GM23338 (cell line): ENCODE measurements around the gene PRKCH. TPM values are rescaled to one million over a fixed set of nuclear protein-coding genes. Genes with fewer than 3 reads are reported as not detected.

Source experiments
- ATAC-seq: fragments of 200-7000 bp; cut with Tn5 transposase; 3 replicates; pipeline ENCODE4 v1.9.1; 2020
- DNase-seq: peaks from one replicate; pipeline ENCODE4 v3.0.0-alpha.2; 2015; ENCODE audit warnings: low spot score
- H2AFZ ChIP-seq: fragments of 200-600 bp; sonication (generic); 2 replicates; pipeline ENCODE4 v1.8.0; 2016; ENCODE audit warnings: antibody characterized with exemption, mild to moderate bottlenecking, moderate library complexity
- H3F3A ChIP-seq: fragments of 200-600 bp; sonication (generic); replicated peaks from 2 replicates; pipeline ENCODE4 v1.8.0; 2017; ENCODE audit warnings: antibody characterized with exemption, mixed run types, low read depth
- H3K27ac ChIP-seq: fragments of 200-600 bp; sonication (generic); 2 replicates; pipeline ENCODE4 v1.6.1; 2016; ENCODE audit warnings: low read depth
- H3K27me3 ChIP-seq: fragments of 200-600 bp; sonication (generic); 2 replicates; pipeline ENCODE4 v1.8.0; 2016; ENCODE audit warnings: mild to moderate bottlenecking, mixed run types, moderate library complexity; ENCODE audit not compliant: insufficient read depth
- H3K36me3 ChIP-seq: fragments of 200-600 bp; sonication (generic); 2 replicates; pipeline ENCODE4 v1.8.0; 2016; ENCODE audit warnings: mild to moderate bottlenecking; ENCODE audit not compliant: insufficient read depth
- H3K4me1 ChIP-seq: fragments of 200-600 bp; sonication (generic); 2 replicates; pipeline ENCODE4 v1.8.0; 2016; ENCODE audit warnings: mild to moderate bottlenecking, moderate library complexity; ENCODE audit not compliant: insufficient read depth
- H3K4me2 ChIP-seq: fragments of 200-600 bp; sonication (generic); 2 replicates; pipeline ENCODE4 v1.7.1; 2017; ENCODE audit warnings: mixed run types
- H3K4me3 ChIP-seq: fragments of 200-600 bp; sonication (generic); 2 replicates; pipeline ENCODE4 v1.6.1; 2016; ENCODE audit warnings: mixed run types
- H3K79me2 ChIP-seq: fragments of 200-600 bp; sonication (generic); replicated peaks from 2 replicates; pipeline ENCODE4 v1.8.0; 2017; ENCODE audit warnings: mild to moderate bottlenecking; ENCODE audit not compliant: insufficient read depth
- H3K9me2 ChIP-seq: fragments of 200-600 bp; sonication (generic); 2 replicates; pipeline ENCODE4 v1.8.0; 2017; ENCODE audit not compliant: insufficient read depth
- H4K20me1 ChIP-seq: fragments of 200-600 bp; sonication (generic); replicated peaks from 2 replicates; pipeline ENCODE4 v1.8.0; 2017; ENCODE audit warnings: mild to moderate bottlenecking; ENCODE audit not compliant: insufficient read depth
- H3K27ac Mint-ChIP-seq: 2 replicates; pipeline ENCODE4 v1.8.0; 2020; ENCODE audit warnings: inconsistent platforms, mild to moderate bottlenecking, moderate library complexity, mixed read lengths
- H3K27me3 Mint-ChIP-seq: 3 replicates; pipeline ENCODE4 v1.8.0; 2022; ENCODE audit warnings: low read depth, mild to moderate bottlenecking, moderate library complexity, mixed read lengths, inconsistent platforms; ENCODE audit not compliant: insufficient read depth, poor library complexity
- H3K36me3 Mint-ChIP-seq: 3 replicates; pipeline ENCODE4 v1.8.0; 2021; ENCODE audit warnings: low read depth, mild to moderate bottlenecking, inconsistent platforms, moderate library complexity, mixed read lengths
- H3K4me1 Mint-ChIP-seq: 3 replicates; pipeline ENCODE4 v1.8.0; 2020; ENCODE audit warnings: mild to moderate bottlenecking, inconsistent platforms, mixed read lengths
- H3K4me3 Mint-ChIP-seq: 3 replicates; pipeline ENCODE4 v1.8.0; 2021; ENCODE audit warnings: moderate library complexity, mild to moderate bottlenecking, inconsistent platforms, mixed read lengths
- H3K9me3 Mint-ChIP-seq: 3 replicates; pipeline ENCODE4 v1.8.0; 2020; ENCODE audit warnings: moderate library complexity, mild to moderate bottlenecking, inconsistent platforms, mixed read lengths
- CREB1 ChIP-seq: fragments of 250-450 bp; sonication (Bioruptor Pico); IDR thresholded peaks from 2 replicates; pipeline ENCODE4 v1.5.0; 2020; ENCODE audit warnings: low read depth, mild to moderate bottlenecking, moderate library complexity
- CTCF ChIP-seq, 2 experiments: fragments of 200-600 bp in 1 of 2; sonication (generic) in 1 of 2; conservative IDR thresholded peaks; 2 replicates each; pipeline versions ENCODE4 v1.5.1 to v1.6.1; 2016 to 2017; ENCODE audit warnings: antibody characterized with exemption in 2 of 2, low read depth in 2 of 2, mild to moderate bottlenecking in 2 of 2, moderate library complexity in 1 of 2
- EZH2 ChIP-seq: fragments of 200-600 bp; sonication (generic); IDR thresholded peaks from one replicate; pipeline ENCODE4 v1.8.0; 2017; ENCODE audit warnings: antibody characterized with exemption, mild to moderate bottlenecking, low read depth; ENCODE audit not compliant: unreplicated experiment
- EZH2phosphoT487 ChIP-seq: fragments of 200-600 bp; sonication (generic); IDR thresholded peaks from one replicate; pipeline ENCODE4 v1.8.1; 2018; ENCODE audit warnings: antibody characterized with exemption; ENCODE audit not compliant: unreplicated experiment
- JUNB ChIP-seq: IDR thresholded peaks from one replicate; pipeline ENCODE4 v1.6.1; 2016; ENCODE audit warnings: antibody characterized with exemption; ENCODE audit not compliant: unreplicated experiment
- NANOG ChIP-seq: IDR thresholded peaks from 2 replicates; pipeline ENCODE4 v1.6.1; 2016; ENCODE audit warnings: antibody characterized with exemption, borderline replicate concordance
- POLR2AphosphoS5 ChIP-seq: IDR thresholded peaks from 2 replicates; pipeline ENCODE4 v1.6.1; 2016; ENCODE audit warnings: antibody characterized with exemption, low read depth
- STAT1 ChIP-seq: IDR thresholded peaks from one replicate; pipeline ENCODE4 v1.6.1; 2016; ENCODE audit warnings: antibody characterized with exemption; ENCODE audit not compliant: unreplicated experiment
- ZNF114 ChIP-seq: fragments of 250-450 bp; sonication (Bioruptor Pico); IDR thresholded peaks from 2 replicates; pipeline ENCODE4 v1.5.0; 2020; ENCODE audit warnings: mild to moderate bottlenecking, moderate library complexity
- ZNF331 ChIP-seq: fragments of 250-450 bp; sonication (Bioruptor Pico); IDR thresholded peaks from 2 replicates; pipeline ENCODE4 v1.5.0; 2020; ENCODE audit warnings: low read depth, mild to moderate bottlenecking, moderate library complexity
- ZNF462 ChIP-seq: fragments of 250-450 bp; sonication (Bioruptor Pico); IDR thresholded peaks from 2 replicates; pipeline ENCODE4 v1.5.0; 2020; ENCODE audit warnings: mild to moderate bottlenecking, moderate library complexity
- polyA plus RNA-seq: library from polyadenylated mRNA; unstranded; fragments of >200 nt; fragmentation: Nextera tagmentation; extraction: Ambion mirVana; gene quantifications from 2 replicates; pipeline ENCODE4 v1.2.1, GENCODE V29; 2016
- total RNA-seq: library from RNA; depleted of rRNA; stranded (reverse); fragments of >200 nt; shearing (Covaris generic); gene quantifications from 2 replicates; pipeline ENCODE4 v1.2.3, GENCODE V29; 2014
- TF ChIP-seq, protein P1 (sequence below): IDR thresholded peaks from one replicate; pipeline ENCODE4 v1.6.1; 2018; ENCODE audit warnings: antibody characterized with exemption; ENCODE audit not compliant: unreplicated experiment
- TF ChIP-seq, protein P2 (sequence below): IDR thresholded peaks from 2 replicates; pipeline ENCODE4 v1.6.1; 2016; ENCODE audit warnings: antibody characterized with exemption

The PRKCH gene
- total and polyA plus RNA-seq, 2 experiments from 2014 or later, result 5.4 to 10.1 TPM

- H3K79me2 ChIP-seq, result no peaks in the 10 kb centered on the region
- peaks cover 17% of the 10 kb centered on the region for H3K27me3 Mint-ChIP-seq
- H3K36me3 Mint-ChIP-seq, result no peaks in the 10 kb centered on the region; the same call in 2 of the 3 replicates
- H3K36me3 ChIP-seq, result no peaks in the 10 kb centered on the region; the same call in 1 of the 2 replicates
- DNase-seq, result no peak
- H3K27ac Mint-ChIP-seq, result no peak overlapping the region
- H3K4me2 ChIP-seq, result no peak overlapping the region
- H3K27ac ChIP-seq, result no peak overlapping the region
- H3K9me3 Mint-ChIP-seq, result no peaks in the 10 kb centered on the region
- H3K4me1 ChIP-seq, result peaks cover 38% of the 10 kb centered on the region
- H3K4me1 Mint-ChIP-seq, result peaks cover 48% of the 10 kb centered on the region
- 0 out of 2 replicates have a peak, but pooled peaks cover 9% of the 10 kb centered on the region for H3F3A ChIP-seq
- TF ChIP-seq ZNF114 (CRISPR knock-in tag) (no peak), EZH2phosphoT487 (no peak), POLR2AphosphoS5 (no peak), EZH2 (no peak), ZNF462 (CRISPR knock-in tag) (no peak), NANOG (no peak), ZNF331 (no peak), CTCF (conservative IDR thresholded peaks at IDR 0.05; ENCODE audit: low read depth in 2 of 2) (no peak), JUNB (no peak), STAT1 (no peak), CREB1 (CRISPR knock-in tag) (no peak)
- TF ChIP-seq, protein P1, sequence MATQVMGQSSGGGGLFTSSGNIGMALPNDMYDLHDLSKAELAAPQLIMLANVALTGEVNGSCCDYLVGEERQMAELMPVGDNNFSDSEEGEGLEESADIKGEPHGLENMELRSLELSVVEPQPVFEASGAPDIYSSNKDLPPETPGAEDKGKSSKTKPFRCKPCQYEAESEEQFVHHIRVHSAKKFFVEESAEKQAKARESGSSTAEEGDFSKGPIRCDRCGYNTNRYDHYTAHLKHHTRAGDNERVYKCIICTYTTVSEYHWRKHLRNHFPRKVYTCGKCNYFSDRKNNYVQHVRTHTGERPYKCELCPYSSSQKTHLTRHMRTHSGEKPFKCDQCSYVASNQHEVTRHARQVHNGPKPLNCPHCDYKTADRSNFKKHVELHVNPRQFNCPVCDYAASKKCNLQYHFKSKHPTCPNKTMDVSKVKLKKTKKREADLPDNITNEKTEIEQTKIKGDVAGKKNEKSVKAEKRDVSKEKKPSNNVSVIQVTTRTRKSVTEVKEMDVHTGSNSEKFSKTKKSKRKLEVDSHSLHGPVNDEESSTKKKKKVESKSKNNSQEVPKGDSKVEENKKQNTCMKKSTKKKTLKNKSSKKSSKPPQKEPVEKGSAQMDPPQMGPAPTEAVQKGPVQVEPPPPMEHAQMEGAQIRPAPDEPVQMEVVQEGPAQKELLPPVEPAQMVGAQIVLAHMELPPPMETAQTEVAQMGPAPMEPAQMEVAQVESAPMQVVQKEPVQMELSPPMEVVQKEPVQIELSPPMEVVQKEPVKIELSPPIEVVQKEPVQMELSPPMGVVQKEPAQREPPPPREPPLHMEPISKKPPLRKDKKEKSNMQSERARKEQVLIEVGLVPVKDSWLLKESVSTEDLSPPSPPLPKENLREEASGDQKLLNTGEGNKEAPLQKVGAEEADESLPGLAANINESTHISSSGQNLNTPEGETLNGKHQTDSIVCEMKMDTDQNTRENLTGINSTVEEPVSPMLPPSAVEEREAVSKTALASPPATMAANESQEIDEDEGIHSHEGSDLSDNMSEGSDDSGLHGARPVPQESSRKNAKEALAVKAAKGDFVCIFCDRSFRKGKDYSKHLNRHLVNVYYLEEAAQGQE, result no peak
- TF ChIP-seq, protein P2, sequence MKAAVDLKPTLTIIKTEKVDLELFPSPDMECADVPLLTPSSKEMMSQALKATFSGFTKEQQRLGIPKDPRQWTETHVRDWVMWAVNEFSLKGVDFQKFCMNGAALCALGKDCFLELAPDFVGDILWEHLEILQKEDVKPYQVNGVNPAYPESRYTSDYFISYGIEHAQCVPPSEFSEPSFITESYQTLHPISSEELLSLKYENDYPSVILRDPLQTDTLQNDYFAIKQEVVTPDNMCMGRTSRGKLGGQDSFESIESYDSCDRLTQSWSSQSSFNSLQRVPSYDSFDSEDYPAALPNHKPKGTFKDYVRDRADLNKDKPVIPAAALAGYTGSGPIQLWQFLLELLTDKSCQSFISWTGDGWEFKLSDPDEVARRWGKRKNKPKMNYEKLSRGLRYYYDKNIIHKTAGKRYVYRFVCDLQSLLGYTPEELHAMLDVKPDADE, result no peak
- no peak for ATAC-seq
- peaks cover 10% of the 10 kb centered on the region for H3K27me3 ChIP-seq
- H3K4me3 Mint-ChIP-seq, result no peak overlapping the region
- no peak overlapping the region for H3K4me3 ChIP-seq
- peaks cover 6% of the 10 kb centered on the region; the same call in 1 of the 2 replicates for H3K9me2 ChIP-seq
- no peak overlapping the region for H2AFZ ChIP-seq
- no peaks in the 10 kb centered on the region for H4K20me1 ChIP-seq
These were observed 243.8 kb downstream of the PRKCH start for GRCh38 chr14:61565181-61565580.
